GM03348 (cell line): Measurements from ENCODE around the gene YBX2.
A peak's percentile ranks its signal among the peaks of the same experiment; 100 is the strongest.

Experiments used
- DNase-seq: peaks from one replicate; pipeline ENCODE4 v3.0.0; 2012; ENCODE audit warnings: low spot score

The YBX2 gene

GRCh38 chr17:7322520-7323194, 28.2 kb upstream of the YBX2 start:
- no peak for DNase-seq

DNA sequence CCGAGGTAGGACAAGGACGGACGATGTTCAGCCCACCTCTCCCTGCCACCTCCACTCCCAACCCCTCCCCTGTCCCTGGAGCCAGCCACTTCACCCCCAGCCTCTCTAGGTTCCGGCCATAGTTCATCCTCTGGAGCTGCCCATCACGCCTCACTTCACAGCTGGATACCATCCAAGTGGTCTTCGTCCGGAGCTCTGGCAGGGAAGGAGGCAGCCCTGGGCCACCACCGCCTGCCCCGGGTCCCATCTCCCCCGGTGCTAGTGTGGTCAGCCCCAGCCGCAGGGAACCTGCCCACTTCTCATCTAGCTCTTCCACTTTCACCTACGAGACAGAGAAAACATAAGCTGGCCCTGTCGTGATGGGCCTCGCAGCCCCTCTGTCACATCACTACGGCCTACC, 27.0 kb upstream of the YBX2 start:
- no peak for DNase-seq

- no peak for DNase-seq
Observed at GRCh38 chr17:7318121-7318860, 23.9 kb upstream of the YBX2 start.

- no peak for DNase-seq
Observed at GRCh38 chr17:7317161-7317803, 22.8 kb upstream of the YBX2 start.

DNA sequence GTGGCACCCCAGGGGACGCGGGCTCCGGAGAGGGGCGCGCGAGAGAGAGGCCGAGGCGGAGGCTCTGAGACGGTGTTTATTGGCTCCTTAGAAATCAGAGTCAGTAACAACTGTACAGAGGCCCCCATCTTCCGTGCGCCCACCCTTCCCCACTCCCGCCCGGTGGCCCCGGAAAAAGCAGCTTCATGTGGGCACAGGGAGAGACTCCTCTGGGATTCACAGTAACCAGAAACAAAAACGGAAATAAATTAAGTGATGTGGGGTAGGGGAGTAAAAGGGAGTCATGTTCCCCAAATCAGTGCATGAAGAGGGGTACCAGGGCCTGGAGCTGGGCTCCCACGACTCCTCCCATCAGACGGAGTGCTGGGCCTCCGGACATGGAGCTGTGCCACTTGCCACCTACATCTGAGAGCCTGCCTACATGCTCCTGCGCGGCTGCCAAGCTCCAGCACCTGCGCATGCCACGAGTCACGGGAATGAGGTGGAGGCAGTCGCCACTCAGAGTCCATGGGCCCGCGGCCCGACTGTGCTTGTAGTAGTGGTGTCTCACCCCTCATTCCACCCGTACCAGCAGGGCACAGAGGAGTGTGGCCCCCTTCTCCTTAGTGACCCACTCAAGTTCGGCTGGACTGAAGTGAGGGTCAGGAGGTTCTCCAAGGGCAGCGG, 21.3 kb upstream of the YBX2 start:
- no peak for DNase-seq

DNA sequence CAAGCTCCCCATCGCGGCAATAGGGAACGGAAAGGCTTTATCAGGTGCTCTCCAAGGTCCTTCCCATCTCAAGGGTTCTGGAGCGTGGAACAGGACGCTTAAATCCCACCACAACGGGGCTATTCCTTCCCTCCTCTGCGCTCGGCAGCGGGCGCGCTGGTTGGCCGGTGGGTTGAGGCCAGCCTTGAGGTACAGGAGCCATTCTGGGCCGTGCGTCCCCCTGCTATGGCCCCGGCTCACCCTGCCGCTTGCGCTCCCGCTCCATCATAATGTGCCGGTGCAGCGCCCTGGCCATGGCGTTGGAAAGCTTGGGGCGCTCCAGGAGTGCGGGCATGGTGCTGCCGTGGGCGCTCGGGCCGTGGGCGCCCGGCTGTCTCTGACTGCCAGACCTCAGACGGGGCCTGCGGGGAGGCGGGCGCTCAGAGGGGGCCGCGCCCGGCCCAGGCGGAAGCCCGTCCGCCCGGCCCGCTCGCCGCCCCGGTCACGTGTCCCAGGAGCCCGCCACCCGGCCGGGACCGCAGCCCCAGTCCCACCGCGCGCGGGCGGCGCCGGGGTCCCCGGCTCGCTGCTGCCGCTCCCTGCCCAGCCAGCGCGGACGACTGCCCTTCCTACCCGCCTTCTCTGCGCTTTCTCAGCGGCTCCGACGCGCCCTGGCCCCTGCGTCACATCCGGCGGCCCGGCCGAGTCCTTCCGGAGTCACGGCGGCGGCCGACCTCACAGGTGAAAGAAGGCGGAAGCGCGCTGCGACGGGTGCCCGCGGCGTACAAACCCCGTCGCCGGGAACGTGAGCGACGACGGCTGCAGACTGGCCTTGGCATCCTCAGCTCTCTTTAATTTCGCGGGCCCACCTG, 20.5 kb upstream of the YBX2 start, which contains the start of gene GPS2:
TSS of gene GPS2 (minus strand) at position 642 of the 851 bp plus-strand sequence. CDS start at position 334, 308 bp downstream.
- peak; percentile 90 for DNase-seq

GRCh38 chr17:7313890-7314718, 19.7 kb upstream of the YBX2 start:
- DNase-seq, result no peak

DNA sequence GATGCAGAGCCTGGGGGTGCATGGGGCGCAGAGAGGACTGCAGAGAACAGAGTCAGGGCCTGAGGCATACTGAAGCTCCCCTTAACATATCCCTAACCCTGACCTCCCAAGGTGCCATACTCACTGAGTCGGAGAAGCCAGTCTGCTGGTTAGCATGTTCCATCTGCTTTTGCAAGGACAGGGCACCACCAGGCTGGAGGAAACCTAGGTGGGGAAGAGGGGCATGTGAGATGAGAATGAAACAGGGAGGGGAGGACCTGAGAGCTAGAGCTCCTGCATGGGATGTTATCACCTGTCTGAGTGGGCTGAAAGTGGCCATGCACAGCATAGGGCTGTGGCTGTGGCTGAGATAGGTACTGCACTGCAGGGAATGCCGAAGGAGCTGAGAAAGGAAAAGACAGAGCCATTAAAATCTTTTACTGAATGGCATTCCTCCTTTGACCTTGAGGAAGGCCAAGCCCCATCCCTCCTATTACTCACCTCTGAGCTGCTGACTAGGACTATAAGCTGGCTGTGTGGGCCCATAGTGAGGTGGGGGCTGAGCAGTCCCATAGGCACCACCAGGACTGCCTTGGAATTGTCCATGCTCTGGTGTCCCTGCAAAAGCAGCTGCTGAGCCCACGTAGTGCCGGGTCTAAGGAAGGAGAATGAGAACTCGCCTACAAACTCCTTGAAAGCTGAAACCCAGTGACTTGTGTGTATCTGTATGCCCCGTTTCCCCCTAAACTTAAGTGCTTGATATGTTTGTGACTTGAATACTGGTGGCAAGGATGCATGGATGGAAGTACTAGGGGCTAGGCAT, 18.9 kb upstream of the YBX2 start:
- DNase-seq, result no peak

DNA sequence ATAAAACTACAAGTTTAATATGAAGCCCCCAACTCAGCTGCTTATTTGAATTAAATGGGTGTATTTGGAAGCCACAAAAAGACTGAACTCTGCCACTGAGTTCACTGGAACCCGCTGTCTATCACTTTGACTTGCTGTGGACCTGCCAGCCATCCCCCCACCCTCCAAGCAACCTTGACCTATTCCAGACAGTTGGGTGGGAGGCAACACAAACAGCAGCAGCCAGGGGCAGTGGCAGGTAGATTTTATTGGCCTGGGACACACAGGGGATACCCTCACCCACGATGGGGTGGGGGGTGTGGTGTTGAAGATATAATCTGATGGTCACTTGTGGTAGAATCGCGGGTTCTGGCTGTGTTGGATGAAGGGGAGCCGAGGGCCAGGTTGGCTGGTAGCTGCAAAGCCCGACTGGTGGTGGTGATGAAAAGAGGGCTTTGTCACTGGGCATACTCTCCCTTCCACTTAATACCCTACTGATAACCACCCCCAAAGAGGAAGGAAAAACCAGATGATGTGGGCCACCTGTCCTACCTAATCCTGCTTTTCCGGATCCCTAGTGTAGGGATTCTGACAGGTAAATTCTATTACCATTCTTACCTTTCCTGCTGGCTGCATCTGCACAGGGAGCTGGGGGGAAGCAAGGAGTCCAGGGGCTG, 18.1 kb upstream of the YBX2 start:
- DNase-seq, result no peak

GRCh38 chr17:7311110-7311705, 16.8 kb upstream of the YBX2 start:
- no peak for DNase-seq

DNA sequence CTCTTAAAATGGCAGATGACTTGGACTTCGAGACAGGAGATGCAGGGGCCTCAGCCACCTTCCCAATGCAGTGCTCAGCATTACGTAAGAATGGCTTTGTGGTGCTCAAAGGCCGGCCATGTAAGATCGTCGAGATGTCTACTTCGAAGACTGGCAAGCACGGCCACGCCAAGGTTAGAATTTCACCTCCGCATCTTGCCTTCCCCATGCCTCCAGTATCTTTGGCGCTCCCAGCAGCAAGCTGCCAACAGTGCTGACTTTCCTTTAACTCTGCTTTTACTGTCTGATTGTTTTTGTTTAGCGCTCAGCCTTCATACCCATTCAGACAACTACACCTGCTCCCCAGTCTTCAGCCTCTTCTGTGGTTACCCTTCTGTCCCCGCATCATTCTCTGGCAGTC, 15.2 kb upstream of the YBX2 start:
- DNase-seq, result no peak

- peak; percentile 82 for DNase-seq
Observed at GRCh38 chr17:7308625-7309433, 14.4 kb upstream of the YBX2 start.

DNA sequence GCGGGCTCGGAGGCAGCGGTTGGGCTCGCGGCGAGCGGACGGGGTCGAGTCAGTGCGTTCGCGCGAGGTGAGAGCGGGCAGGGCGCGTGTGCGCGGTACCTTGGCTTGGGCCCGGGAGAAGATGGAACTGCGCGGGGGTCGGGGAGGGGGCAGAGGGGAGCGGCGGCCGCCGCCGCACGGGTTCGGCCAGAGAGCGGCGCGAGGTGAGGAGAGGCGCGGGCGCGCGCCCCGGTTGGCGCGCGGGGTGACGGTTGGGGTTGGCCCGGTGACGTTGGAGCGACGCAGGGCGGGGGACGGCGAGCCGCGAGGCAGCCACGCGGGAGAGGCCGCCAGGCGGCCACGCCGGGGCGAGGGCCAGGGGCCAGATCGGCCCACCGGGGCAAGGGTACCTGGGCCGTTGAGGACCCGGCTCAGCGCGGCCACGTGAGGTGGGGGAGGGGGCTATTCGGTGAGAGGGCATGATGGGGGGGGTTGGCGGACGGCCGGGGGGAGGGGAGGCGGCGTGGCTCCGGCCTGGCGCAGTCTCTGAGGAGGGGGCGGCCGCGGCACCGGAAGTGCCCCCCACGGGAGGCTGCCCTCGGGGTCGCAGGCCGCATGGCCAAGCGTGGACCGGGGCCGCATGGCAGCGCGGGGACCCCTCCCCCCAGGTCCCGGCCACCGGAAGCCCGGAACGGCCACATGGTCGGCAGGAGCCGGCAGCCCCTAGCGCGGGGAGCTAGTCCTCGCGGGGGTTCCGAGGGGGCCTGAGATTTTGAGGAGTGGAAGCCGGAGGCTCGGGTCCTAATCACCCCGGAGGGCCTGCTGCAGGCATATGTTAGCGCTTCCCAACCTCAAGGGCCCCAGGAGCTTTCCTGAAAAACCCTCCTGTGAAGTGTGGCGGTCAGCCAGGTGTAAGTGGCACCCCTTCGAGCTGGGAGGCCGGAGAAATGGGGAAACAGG, 13.5 kb upstream of the YBX2 start:
- DNase-seq, result peak; percentile 61

DNA sequence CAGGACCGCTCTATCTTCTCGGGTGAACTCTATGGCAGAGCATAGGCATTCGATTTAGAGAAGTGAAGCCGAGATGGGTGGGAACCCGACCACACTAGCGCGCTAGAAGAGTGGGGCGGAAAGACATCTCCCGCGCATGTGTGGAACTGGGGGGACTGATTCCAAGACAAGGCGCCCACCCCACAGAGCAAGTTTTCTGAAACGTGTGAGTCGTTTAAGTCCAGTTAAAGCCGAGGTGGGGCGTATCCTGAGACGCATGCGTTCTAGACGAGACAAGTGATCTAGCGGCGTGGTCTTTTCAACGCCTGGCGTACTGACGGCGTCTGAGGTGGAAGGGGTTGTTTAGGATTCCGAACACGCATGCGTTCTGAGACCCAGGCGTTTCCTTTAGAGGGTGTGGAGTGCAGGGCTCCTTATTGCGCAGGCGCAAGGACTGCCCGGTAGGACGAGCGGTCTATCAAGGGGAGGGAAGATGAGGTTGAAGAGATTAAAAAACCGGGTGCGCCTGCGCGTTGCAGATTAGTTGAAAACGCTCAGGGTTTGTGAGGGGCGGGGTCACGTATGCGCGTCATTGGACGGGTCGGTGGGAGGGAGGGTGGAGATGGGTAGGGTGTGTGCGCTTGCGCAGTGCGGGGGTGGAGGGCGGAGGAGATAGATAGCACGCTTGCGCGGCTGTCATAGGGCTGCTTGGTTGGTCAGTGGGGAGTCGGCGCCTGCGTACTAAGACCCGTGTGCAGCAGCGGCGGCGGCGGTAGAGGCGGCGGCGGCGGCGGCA, 12.7 kb upstream of the YBX2 start, which contains the start of gene EIF5A:
TSS of gene EIF5A (plus strand) at position 718 of the 775 bp plus-strand sequence. CDS start 2,008 bp downstream, outside the sequence.
- DNase-seq, result peak; percentile 99

DNA sequence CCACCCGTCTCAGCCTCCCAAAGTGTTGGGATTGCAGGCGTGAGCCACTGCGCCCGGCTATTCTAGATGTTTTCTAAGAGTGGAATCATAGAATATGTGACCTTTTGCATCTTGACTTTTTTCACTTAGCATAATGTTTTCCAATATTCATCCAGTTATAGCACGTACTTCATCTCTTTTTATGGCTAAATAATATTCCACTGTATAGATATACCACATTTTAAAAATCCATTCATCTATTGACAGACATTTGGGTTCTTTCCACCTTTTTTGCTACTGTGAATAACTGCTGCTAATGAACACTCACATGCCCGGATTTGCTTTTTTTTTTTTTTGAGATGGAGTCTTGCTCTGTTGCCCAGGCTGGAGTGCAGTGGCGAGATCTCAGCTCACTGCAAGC, 9.7 kb upstream of the YBX2 start:
- DNase-seq, result no peak
